Measurements from ENCODE around the gene FAM216A.
"Not testable (repeated sequence)": the region's sequence is repeated elsewhere in the genome, so short reads cannot be mapped to it uniquely, and the experiment has no call there.

The FAM216A gene

DNA sequence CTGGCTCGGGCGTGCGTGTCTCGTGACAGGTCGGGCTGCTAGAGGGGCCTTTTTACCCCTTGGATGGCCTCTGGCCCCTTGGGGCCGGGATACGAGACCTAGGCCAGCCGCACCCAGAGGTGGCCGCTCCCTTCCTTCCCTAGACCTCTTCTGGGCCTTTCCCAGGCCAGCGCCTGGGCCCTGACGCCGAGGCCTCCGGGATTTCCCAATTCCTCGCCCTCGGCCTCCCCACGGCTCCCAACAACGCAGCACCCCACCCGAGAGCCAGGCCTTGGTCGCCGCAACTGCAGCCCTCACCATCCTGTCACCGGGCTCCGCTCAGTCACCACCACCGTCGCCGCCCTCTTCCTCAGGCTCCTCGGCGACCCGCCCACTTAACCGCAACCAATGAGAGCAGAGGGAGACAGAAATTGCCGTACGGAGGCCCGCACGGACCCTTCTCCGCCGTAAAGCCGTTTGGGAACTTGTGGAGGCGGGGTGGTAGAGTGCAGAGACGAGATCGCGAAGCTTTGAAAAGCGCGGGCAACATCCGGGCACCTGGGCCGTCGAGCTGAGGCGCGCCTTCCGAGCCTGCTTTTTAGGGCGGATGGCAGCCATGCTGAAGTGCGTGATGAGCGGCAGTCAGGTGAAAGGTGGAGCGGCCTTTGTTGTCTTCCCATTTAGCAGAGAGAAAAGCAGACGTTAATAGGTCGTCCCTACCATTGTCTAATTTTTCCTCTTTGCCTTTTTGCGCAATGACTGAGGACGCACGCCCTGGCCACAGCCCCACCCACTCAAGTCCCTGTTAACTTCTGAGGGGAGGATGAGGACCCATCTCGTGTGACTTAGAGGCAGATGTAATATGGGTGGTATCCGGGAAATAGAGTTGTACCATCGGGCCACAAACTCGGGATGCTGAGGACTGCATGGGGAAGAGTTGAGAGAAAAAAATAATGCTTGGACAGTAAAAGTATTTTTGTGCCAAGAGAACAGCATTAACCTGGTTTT lies 33.4 kb downstream of the FAM216A start, which contains the start of the genes RAD9B and VPS29:
RAD9B (plus strand) TSS at position 580 of the 987 bp plus-strand sequence; CDS start at position 587, 7 bp downstream.
VPS29 (minus strand) TSS at position 360 of the 987 bp plus-strand sequence; CDS start at position 300, 60 bp downstream.
- peak; percentile 95 for DNase-seq

- no peak for DNase-seq
Measured at GRCh38 chr12:110503432-110503831, 34.8 kb downstream of the FAM216A start.

- no peak for DNase-seq
Measured at GRCh38 chr12:110505332-110505731, 36.7 kb downstream of the FAM216A start.

- DNase-seq = no peak
Measured at GRCh38 chr12:110508071-110508586, 39.5 kb downstream of the FAM216A start.

DNA sequence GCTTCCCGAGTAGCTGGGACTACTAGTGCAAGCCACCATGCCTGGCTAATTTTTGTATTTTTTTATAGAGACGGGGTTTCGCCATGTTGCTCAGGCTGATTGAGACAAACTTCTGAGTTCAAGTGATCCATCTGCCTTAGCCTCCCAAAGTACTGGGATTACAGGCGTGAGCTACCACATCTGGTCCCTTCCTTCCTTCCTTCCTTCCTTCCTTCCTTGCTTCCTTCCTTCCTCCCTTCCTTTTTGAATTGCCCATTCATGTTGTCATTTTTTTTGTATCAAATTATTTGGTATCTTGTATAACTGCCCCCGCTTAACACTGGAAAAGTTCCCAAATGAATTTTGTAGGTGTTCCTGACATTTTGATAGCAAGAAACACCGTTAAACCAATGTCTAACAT lies 45.2 kb downstream of the FAM216A start:
- DNase-seq = no peak

DNA sequence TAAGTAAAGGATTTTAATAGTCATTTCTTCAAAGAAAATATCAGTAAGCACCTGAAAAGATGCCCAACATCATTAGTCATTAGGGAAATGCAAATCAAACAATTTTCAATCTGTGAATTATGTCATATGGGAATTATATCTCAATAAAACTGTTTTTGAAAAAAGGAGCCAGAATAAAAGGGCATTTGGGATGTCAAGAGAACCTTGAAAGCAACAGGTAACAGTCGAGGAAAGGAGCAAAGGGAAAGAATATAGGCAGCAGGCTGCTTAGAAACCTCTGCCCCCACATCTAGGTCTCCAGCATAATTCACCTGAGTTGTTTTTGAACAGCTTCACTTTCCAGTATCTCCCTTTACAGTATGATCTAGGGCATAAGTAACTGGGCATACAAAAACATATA lies 45.7 kb downstream of the FAM216A start:
- DNase-seq = no peak

DNA sequence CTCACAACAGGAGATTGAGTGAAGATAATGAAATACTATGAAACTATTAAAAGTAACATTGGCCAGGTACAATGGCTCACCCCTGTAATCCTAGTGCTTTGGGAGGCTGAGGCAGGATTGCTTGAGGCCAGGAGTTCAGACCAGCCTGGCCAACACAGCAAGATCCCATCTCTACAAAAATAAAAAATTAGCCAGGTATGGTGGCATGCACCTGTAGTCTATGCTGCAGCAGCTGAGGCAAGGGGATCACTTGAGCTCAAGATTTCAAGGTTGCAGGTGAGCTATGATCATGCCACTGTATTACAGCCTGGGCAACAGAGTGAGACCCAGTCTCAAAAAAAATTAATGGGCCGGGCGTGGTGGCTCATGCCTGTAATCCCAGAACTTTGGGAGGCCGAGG lies 48.4 kb downstream of the FAM216A start:
- no peak for DNase-seq

- not testable (repeated sequence) for DNase-seq
Measured at GRCh38 chr12:110518014-110518413, 49.4 kb downstream of the FAM216A start.

- not testable (repeated sequence) for DNase-seq
Measured at GRCh38 chr12:110520876-110521712, 52.4 kb downstream of the FAM216A start.

DNA sequence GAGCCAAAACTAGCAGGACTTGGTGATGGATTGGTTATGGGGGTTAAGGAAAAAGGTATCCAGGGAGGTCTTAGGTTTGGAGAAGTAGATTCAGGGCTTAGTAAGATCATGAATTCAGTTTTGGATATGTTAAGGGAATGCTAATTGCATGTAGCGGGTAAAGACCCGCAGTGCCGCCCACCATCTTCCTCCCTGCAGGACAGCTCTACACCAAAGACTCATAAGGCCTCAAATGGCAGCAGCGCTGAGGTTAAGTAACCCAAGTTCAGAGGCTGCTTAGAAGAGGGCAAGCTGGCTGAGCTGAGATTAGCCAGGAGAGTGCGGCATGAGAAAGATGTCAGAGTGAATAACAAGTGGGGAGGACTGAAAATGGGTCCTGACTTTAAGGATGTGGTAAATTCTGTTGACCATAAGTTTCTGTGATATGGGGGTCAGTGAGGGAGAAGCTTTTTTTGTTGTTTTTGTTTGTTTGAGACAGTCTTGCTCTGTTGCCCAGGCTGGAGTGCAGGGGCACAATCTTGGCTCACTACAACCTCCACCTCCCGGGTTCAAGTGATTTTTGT lies 59.7 kb downstream of the FAM216A start:
- no peak for DNase-seq

DNA sequence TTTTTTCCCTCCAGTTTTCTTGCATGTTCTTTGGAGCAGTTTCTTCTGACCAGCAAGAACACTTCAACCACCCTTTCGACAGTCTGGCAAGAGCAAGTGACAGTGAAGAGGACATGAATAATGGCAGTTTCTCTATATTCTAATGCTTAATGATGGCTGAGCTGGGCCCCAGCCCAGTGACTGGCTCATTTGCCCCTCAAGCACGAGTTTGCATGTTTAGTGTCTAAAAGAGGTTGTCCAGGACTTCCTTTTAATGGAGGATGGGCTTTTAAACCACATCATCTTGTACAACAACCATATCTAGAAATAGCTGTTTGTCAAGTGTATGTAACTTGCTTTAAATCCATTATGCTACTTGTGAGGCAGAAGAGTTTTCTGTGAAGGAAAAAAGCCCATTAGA lies 61.9 kb downstream of the FAM216A start:
- no peak for DNase-seq

GRCh38 chr12:110531741-110532333 lies 63.2 kb downstream of the FAM216A start:
- no peak for DNase-seq

DNA sequence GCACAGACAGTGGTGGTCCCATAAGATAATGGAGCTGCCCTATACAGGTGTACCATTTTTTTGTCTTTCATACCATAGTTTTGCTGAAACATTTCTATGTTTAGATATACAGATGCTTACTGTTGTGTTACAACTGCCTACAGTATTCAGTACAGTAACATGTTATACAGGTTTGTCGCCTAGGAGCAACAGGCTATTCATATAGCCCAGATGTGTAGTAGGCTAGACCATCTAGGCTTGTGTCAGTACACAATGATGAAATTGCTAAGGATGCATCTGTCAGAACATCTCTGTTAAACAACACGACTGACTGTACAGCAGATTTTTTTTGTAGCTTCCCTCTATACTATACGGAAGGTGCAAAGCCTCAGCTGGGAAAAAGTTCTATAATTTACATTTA lies 64.0 kb downstream of the FAM216A start:
- no peak for DNase-seq

- no peak for DNase-seq
Measured at GRCh38 chr12:110533607-110534006, 65.0 kb downstream of the FAM216A start.

DNA sequence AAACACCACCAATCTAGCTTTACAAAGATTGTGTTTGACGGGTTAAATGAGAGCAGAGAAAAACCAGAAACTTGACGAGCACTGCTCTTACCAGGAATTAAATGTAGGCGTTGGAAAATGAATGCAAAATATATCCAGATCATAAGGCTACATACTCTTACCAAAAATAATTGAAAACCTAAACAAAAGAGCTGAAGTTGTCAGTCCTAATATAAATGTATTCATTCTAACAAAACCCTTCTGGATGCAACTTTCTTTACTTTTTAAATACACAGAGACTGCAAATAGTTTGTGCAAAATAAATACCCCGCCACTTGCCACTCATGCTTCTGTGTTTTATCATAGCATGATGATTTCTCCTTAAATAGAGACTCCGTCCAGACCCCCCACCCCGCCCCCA lies 66.2 kb downstream of the FAM216A start:
- no peak for DNase-seq

- no peak for DNase-seq
Measured at GRCh38 chr12:110536834-110537604, 68.4 kb downstream of the FAM216A start.

GRCh38 chr12:110537605-110538409 lies 69.2 kb downstream of the FAM216A start:
- no peak for DNase-seq

DNA sequence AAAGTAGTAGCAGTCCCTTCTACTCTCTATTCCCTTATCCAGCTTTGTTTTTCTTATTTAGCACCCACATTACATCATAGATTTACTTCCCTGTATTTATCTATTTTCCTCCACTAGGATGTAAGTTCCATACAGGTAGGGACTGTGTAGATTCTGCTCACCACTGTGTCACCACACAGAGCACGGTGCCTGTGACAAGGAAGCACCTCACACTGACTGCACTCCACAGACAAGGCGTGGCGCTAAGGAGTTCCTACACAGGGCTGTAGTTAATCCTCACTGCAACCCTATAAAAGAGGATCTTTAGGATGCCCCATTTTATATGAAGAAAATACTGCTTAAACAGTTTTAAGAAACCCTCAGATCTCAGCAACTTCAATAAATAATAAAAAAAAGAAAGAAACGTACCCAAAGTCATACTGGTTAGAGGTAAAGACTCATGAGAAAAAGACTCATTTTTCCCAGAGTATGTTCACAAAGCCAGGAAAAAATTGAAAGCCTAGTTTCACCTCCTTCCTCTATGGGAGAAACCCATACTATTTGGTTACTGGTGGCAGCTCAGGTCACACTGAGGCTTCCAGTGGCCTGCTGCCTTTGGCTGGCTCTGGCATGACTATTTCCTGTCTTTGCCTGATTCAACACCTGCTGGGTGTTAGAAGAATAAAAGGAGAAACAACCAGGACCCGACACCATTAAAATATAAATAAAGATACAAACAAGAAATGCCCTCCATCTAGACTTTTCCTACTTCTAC lies 70.4 kb downstream of the FAM216A start:
- DNase-seq = no peak
